Measurements from ENCODE around the gene SLK.
A peak's percentile ranks its signal among the peaks of the same experiment; 100 is the strongest.

The SLK gene

GRCh38 chr10:104043185-104043830, 76.4 kb downstream of the SLK start:
- peak in 1 of 2 donors; percentile 35 for DNase-seq (ENCODE audit: low read depth in 2 of 2)
- H3K4me3 ChIP-seq (replicated peaks in 1 of 2; ENCODE audit: low read depth in 2 of 2, low read length in 2 of 2): no peak overlapping the region
- TF ChIP-seq, protein P1, sequence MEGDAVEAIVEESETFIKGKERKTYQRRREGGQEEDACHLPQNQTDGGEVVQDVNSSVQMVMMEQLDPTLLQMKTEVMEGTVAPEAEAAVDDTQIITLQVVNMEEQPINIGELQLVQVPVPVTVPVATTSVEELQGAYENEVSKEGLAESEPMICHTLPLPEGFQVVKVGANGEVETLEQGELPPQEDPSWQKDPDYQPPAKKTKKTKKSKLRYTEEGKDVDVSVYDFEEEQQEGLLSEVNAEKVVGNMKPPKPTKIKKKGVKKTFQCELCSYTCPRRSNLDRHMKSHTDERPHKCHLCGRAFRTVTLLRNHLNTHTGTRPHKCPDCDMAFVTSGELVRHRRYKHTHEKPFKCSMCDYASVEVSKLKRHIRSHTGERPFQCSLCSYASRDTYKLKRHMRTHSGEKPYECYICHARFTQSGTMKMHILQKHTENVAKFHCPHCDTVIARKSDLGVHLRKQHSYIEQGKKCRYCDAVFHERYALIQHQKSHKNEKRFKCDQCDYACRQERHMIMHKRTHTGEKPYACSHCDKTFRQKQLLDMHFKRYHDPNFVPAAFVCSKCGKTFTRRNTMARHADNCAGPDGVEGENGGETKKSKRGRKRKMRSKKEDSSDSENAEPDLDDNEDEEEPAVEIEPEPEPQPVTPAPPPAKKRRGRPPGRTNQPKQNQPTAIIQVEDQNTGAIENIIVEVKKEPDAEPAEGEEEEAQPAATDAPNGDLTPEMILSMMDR (IDR thresholded peaks at IDR 0.05; ENCODE audit: low read depth, low read length): no peak

GRCh38 chr10:104043854-104044253, 76.9 kb downstream of the SLK start:
- no peak for DNase-seq (ENCODE audit: low read depth in 2 of 2)
- TF ChIP-seq, protein P1 (IDR thresholded peaks at IDR 0.05; ENCODE audit: low read depth, low read length): no peak
- H3K4me3 ChIP-seq (replicated peaks in 1 of 2; ENCODE audit: low read depth in 2 of 2, low read length in 2 of 2): no peak overlapping the region

DNA sequence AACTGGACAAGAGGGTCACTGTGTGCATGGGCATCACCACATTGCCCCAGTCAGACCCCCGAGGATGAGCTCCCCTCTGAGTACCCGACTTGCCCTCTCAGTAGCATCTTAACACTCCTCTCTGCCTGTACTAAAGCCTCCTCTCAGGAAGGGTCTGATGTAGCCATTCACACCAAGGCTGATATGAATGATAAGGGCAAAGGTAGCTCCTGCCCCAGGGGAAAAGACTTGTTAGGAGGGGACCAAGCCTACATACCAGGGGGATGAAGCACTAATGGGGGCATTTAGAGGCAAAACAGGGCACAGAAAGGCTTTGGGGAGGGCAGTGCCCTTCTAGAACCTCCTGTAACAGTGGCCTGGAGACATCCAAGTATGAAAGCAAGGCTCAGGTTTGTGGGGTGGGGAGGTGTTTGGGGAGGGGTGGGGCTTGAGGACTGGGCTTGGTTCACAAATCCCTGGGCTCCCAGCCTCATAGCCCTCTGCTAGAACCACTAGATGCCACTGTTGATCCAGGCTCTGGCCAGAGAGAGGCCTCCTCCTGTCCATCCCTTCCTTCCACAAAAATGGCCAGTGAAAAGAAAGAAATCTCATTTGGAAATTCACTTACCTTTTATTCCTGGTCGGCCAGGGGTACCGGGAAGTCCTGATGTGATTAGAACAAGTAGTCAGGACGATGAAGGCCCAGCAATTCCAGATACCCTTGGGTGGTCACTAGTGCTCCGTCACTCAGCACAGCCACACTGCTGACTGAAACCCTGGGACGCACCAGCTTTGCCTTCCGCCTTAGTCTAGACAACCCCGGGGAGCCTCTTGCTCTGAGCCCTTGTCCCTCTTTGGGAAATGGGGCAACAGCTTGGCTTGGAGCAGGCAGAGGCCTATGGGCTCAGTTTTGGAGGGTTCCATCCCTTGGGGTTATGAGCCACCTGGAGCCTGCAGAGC, 78.5 kb downstream of the SLK start:
- no peak overlapping the region for H3K4me3 ChIP-seq (replicated peaks in 1 of 2; ENCODE audit: low read depth in 2 of 2, low read length in 2 of 2)
- peak; percentile 86 to 88 for DNase-seq (ENCODE audit: low read depth in 2 of 2)

DNA sequence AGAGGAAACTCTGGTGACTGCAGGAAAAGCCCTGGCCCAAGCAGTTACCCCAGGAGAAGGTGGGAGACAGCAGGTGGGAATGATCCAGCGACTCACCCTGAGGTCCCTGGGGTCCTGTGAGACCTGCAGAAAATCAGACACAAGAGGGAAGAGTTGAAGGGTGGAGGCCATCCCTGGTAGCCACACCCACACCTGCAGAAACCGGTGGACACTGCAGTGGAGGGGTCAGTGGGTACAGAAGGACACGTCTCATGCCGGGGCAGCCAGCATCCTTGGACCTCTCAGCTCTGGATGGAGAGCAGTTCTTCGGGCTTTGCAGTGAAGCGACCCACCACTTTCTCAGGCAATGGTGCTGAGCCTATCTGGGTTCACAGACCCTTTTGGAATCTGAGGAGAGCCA, 79.7 kb downstream of the SLK start:
- no peak overlapping the region for H3K4me3 ChIP-seq (replicated peaks in 1 of 2; ENCODE audit: low read depth in 2 of 2, low read length in 2 of 2)
- TF ChIP-seq, protein P1 (IDR thresholded peaks at IDR 0.05; ENCODE audit: low read depth, low read length): no peak
- DNase-seq (ENCODE audit: low read depth in 2 of 2): no peak

More for the DNA sequence above, 78.5 kb downstream of the SLK start:
- TF ChIP-seq, protein P1 (IDR thresholded peaks at IDR 0.05; ENCODE audit: low read depth, low read length): peak; percentile 88

GRCh38 chr10:104049504-104050250, 82.7 kb downstream of the SLK start:
- TF ChIP-seq, protein P1 (IDR thresholded peaks at IDR 0.05; ENCODE audit: low read depth, low read length): no peak
- DNase-seq (ENCODE audit: low read depth in 2 of 2): peak; percentile 66 to 79
- H3K4me3 ChIP-seq (replicated peaks in 1 of 2; ENCODE audit: low read depth in 2 of 2, low read length in 2 of 2): no peak overlapping the region

- no peak overlapping the region for H3K4me3 ChIP-seq (replicated peaks in 1 of 2; ENCODE audit: low read depth in 2 of 2, low read length in 2 of 2)
- TF ChIP-seq, protein P1 (IDR thresholded peaks at IDR 0.05; ENCODE audit: low read depth, low read length): no peak
- DNase-seq (ENCODE audit: low read depth in 2 of 2): peak in 1 of 2 donors; percentile 55
Measured at GRCh38 chr10:104052431-104052830, 85.5 kb downstream of the SLK start.

Data from cardiac fibroblast (primary cell).